GM23338 (cell line): ENCODE data around the gene JMJD1C.

Source experiments
- CREB1 ChIP-seq: fragments of 250-450 bp; sonication (Bioruptor Pico); IDR thresholded peaks from 2 replicates; pipeline ENCODE4 v1.5.0; 2020; ENCODE audit warnings: low read depth, mild to moderate bottlenecking, moderate library complexity
- CTCF ChIP-seq, 2 experiments: fragments of 200-600 bp in 1 of 2; sonication (generic) in 1 of 2; conservative IDR thresholded peaks; 2 replicates each; pipeline versions ENCODE4 v1.5.1 to v1.6.1; 2016 to 2017; ENCODE audit warnings: antibody characterized with exemption in 2 of 2, low read depth in 2 of 2, mild to moderate bottlenecking in 2 of 2, moderate library complexity in 1 of 2
- EZH2 ChIP-seq: fragments of 200-600 bp; sonication (generic); IDR thresholded peaks from one replicate; pipeline ENCODE4 v1.8.0; 2017; ENCODE audit warnings: antibody characterized with exemption, mild to moderate bottlenecking, low read depth; ENCODE audit not compliant: unreplicated experiment
- EZH2phosphoT487 ChIP-seq: fragments of 200-600 bp; sonication (generic); IDR thresholded peaks from one replicate; pipeline ENCODE4 v1.8.1; 2018; ENCODE audit warnings: antibody characterized with exemption; ENCODE audit not compliant: unreplicated experiment
- JUNB ChIP-seq: IDR thresholded peaks from one replicate; pipeline ENCODE4 v1.6.1; 2016; ENCODE audit warnings: antibody characterized with exemption; ENCODE audit not compliant: unreplicated experiment
- NANOG ChIP-seq: IDR thresholded peaks from 2 replicates; pipeline ENCODE4 v1.6.1; 2016; ENCODE audit warnings: antibody characterized with exemption, borderline replicate concordance
- POLR2AphosphoS5 ChIP-seq: IDR thresholded peaks from 2 replicates; pipeline ENCODE4 v1.6.1; 2016; ENCODE audit warnings: antibody characterized with exemption, low read depth
- STAT1 ChIP-seq: IDR thresholded peaks from one replicate; pipeline ENCODE4 v1.6.1; 2016; ENCODE audit warnings: antibody characterized with exemption; ENCODE audit not compliant: unreplicated experiment
- ZNF114 ChIP-seq: fragments of 250-450 bp; sonication (Bioruptor Pico); IDR thresholded peaks from 2 replicates; pipeline ENCODE4 v1.5.0; 2020; ENCODE audit warnings: mild to moderate bottlenecking, moderate library complexity

- TF ChIP-seq CTCF (conservative IDR thresholded peaks at IDR 0.05; ENCODE audit: low read depth in 2 of 2) (no peak), POLR2AphosphoS5 (peak; percentile 74), EZH2 (no peak), NANOG (no peak), STAT1 (no peak), ZNF114 (no peak), JUNB (no peak), EZH2phosphoT487 (no peak), CREB1 (no peak)
Observed at GRCh38 chr10:63265222-63265617, 200.6 kb downstream of the JMJD1C start.
